A549 treated with Hydrocortisone at 1 μM for 4 hours (cell line): ENCODE measurements around the gene TLN1. TPM values are rescaled to one million over a fixed set of nuclear protein-coding genes. Genes with fewer than 3 reads are reported as not detected.

Source experiments
- total RNA-seq: library from RNA; stranded (reverse); fragments of 200-300 nt; extraction: Qiagen RNA extraction; gene quantifications from 5 replicates; pipeline ENCODE4 v1.2.3, GENCODE V29; 2022

Gene TLN1, protein sequence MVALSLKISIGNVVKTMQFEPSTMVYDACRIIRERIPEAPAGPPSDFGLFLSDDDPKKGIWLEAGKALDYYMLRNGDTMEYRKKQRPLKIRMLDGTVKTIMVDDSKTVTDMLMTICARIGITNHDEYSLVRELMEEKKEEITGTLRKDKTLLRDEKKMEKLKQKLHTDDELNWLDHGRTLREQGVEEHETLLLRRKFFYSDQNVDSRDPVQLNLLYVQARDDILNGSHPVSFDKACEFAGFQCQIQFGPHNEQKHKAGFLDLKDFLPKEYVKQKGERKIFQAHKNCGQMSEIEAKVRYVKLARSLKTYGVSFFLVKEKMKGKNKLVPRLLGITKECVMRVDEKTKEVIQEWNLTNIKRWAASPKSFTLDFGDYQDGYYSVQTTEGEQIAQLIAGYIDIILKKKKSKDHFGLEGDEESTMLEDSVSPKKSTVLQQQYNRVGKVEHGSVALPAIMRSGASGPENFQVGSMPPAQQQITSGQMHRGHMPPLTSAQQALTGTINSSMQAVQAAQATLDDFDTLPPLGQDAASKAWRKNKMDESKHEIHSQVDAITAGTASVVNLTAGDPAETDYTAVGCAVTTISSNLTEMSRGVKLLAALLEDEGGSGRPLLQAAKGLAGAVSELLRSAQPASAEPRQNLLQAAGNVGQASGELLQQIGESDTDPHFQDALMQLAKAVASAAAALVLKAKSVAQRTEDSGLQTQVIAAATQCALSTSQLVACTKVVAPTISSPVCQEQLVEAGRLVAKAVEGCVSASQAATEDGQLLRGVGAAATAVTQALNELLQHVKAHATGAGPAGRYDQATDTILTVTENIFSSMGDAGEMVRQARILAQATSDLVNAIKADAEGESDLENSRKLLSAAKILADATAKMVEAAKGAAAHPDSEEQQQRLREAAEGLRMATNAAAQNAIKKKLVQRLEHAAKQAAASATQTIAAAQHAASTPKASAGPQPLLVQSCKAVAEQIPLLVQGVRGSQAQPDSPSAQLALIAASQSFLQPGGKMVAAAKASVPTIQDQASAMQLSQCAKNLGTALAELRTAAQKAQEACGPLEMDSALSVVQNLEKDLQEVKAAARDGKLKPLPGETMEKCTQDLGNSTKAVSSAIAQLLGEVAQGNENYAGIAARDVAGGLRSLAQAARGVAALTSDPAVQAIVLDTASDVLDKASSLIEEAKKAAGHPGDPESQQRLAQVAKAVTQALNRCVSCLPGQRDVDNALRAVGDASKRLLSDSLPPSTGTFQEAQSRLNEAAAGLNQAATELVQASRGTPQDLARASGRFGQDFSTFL (N-terminal part only)
- 111 to 160 TPM (median 122 TPM) in 5 replicates for total RNA-seq

GRCh38 chr9:35732185-35732799 is at the start of gene TLN1, which contains the start of gene CREB3:
TSS of gene TLN1 (minus strand) at chr9:35732195. CDS start at chr9:35725694, 6,501 bp downstream.
TSS of gene CREB3 (plus strand) at chr9:35732666. CDS start at chr9:35732773, 107 bp downstream.

GRCh38 chr9:35754264-35754663 is 22.3 kb upstream of the TLN1 start, which contains the start of gene MSMP:
TSS of gene MSMP (minus strand) at chr9:35754276. CDS start at chr9:35754129, 147 bp downstream.

DNA sequence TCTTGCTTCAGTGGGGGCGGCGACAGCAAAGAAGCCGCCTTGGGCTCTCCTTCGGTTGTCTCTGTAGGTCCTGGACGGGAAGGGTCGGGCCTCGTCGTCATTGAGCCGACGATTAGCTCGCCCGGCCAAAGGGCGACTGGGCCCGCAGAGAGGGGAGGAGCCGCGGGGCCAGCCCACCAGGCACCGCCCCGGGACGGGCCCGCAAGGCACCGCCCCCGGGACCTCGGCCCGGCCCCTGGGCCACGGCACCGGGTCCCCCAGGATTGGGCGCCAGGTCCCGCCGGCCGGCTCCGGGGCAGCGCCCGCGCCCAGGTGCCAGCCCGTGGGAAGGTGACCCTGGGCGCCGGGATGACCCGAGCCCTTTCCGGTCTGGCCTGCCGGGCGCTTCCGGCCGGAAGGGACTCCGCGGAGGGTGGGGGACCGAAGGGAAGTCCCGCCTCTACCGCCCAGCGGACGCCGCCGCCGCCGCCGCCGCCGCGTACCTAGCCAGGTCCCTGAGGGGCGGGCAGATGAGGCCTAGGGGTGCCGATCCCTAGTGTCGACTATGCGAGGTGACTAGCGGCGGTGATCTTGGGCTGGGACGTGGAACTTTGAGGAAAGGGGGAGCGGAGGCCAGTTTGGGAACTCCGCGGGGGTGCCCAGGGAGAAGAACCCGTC is 17.0 kb upstream of the TLN1 start, which contains the start of the genes GBA2 and RGP1:
GBA2 (minus strand) TSS at position 371 of the 657 bp plus-strand sequence. CDS start 524 bp downstream, outside the sequence.
RGP1 (plus strand) TSS at position 430 of the 657 bp plus-strand sequence. CDS start 469 bp downstream, outside the sequence.

GRCh38 chr9:35689542-35690293 is 42.3 kb downstream of the TLN1 start, which contains the start of gene TPM2:
TSS of gene TPM2 (minus strand) at chr9:35689925. CDS start at chr9:35689817, 108 bp downstream.

DNA sequence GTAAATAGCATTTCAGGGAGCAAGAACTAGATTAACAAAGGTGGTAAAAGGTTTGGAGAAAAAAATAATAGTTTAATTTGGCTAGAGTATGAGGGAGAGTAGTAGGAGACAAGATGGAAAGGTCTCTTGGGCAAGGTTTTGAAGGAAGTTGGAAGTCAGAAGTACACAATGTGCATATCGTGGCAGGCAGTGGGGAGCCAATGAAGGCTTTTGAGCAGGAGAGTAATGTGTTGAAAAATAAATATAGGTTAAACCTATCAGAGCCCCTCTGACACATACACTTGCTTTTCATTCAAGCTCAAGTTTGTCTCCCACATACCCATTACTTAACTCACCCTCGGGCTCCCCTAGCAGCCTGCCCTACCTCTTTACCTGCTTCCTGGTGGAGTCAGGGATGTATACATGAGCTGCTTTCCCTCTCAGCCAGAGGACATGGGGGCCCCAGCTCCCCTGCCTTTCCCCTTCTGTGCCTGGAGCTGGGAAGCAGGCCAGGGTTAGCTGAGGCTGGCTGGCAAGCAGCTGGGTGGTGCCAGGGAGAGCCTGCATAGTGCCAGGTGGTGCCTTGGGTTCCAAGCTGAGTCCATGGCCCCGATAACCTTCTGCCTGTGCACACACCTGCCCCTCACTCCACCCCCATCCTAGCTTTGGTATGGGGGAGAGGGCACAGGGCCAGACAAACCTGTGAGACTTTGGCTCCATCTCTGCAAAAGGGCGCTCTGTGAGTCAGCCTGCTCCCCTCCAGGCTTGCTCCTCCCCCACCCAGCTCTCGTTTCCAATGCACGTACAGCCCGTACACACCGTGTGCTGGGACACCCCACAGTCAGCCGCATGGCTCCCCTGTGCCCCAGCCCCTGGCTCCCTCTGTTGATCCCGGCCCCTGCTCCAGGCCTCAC is 58.6 kb downstream of the TLN1 start, which contains the start of gene CA9:
CA9 (plus strand) TSS at position 797 of the 893 bp plus-strand sequence; CDS start at position 829, 32 bp downstream.

GRCh38 chr9:35664531-35665470 is 67.2 kb downstream of the TLN1 start, which contains the start of gene ARHGEF39:
TSS of gene ARHGEF39 (minus strand) at chr9:35665195. CDS start at chr9:35665169, 26 bp downstream.

DNA sequence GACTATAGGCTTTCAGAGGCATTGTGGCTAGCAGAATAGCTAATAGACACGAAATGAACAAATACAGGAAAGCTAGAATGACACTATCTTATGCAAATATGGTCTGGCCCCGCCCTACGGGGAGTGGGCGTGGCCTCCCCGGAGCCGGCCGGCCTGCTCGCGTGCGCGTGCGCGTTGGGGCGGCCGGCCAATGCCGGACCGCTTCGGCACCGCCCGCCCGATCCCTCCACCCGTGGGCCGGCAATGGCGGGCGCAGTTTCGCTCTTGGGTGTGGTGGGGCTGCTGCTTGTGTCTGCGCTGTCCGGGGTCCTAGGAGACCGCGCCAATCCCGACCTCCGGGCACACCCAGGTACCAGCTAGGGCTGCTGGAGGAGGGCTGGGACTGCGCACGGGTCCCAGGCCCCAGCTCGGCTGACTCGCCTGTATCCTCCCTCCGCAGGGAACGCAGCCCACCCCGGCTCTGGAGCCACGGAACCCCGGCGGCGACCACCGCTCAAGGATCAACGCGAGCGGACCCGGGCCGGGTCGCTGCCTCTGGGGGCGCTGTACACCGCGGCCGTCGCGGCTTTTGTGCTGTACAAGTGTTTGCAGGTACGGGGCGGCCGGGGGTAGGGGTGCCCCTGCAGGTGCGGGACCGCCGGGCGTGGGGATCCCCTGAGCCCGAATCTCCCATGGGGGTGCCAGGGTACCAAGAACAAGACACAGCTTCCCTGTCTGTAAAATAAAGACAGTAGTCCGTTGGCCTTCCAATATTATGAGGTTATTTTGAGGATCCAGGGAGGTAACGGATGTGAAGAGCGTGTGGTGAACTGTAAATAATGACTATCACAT is 73.6 kb downstream of the TLN1 start, which contains the start of gene CCDC107:
CCDC107 (plus strand) TSS at position 156 of the 831 bp plus-strand sequence; CDS start at position 244, 88 bp downstream.

DNA sequence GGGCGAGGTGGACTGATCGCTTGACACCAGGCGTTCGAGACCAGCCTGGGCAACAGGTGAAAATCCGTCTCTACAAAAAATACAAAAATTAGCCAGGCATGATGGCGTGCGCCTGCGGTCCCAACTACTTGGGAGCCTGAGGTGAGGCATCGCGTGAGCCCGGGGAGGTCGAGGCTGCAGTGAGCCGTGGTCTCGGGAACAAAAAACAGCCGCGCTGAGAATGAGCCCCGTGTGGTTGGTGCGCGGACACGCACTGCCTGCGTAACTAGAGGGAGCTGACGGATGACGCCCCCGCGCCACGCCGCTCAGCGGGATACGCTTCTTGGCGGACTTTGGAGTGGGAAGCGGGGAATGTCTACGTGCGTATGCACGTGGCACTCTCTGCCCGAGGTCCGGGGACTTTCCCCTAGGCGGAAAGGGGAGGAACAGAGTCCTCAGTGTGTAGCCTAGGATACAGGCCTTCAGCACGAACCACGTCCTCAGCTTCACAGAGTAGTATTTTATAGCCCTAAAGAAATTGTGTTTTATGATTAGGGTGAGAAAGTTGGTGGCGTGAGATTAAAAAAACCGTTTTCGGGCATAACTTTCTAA is 74.4 kb downstream of the TLN1 start, which contains the start of gene RMRP:
RMRP (minus strand) TSS at position 474 of the 591 bp plus-strand sequence.

DNA sequence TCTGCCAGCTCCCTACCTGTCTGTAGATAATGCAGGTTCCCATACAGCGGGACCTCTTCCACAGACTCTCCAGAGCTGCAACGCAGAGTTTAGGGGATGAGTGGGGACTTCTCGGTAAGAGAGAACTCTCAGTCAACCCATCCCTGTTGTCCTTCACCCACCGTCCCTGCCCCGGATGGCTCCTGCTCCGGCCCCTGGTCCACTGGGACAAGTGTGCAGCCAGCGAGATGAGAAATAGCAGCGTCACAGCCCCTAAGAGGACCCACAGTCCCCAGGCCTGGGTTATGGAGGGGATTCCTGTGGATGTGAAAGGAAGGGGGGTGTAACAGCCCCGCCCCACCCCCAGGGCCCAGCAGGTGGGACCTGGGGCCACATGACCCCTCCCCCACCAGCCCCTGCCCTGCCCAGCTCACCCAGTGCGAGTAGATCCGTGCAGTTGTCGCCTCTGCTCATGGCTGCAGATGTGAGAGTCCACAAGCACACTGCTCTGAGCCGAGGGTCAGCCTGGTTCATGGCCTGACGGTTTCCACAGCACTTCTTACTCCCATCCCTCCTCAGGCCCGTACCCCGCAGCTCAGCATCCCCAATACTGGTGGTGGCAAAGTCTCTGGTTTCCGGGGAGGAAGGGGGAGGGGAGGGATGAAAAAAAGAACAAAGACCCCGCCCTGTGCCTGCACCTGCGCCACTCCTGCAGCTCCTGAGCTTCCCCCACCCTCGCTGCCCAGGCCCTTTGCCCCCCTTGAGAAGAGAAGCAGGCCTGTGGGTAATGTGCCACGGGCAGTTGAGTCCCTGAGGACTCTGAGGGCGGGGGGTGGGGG is 81.4 kb downstream of the TLN1 start, which contains the start of gene SIT1:
SIT1 (minus strand) TSS at position 591 of the 818 bp plus-strand sequence; CDS start at position 513, 78 bp downstream.

Other genes with a start within 250 kb of the TLN1 start
- 29.7 to 32.8 TPM (median 31.1 TPM) in 5 replicates for gene RUSC2, start 242.1 kb downstream of the TLN1 start, total RNA-seq
- gene TESK1, start 126.9 kb downstream of the TLN1 start, total RNA-seq, result 25.3 to 29.8 TPM (median 28.8 TPM) in 5 replicates
- 0.11 to 0.20 TPM (median 0.15 TPM) in 4 of 5 replicates, not detected in the other for gene CD72, start 113.8 kb downstream of the TLN1 start, total RNA-seq
- not detected in 5 replicates for gene SIT1, start 81.3 kb downstream of the TLN1 start, total RNA-seq
- 8.7 to 24.4 TPM (median 17.9 TPM) in 4 of 5 replicates, not detected in the other for gene RMRP, start 74.2 kb downstream of the TLN1 start, total RNA-seq
- 23.0 to 32.2 TPM (median 31.3 TPM) in 5 replicates for gene CCDC107, start 73.9 kb downstream of the TLN1 start, total RNA-seq
- 13.6 to 18.2 TPM (median 17.4 TPM) in 5 replicates for gene ARHGEF39, start 67.0 kb downstream of the TLN1 start, total RNA-seq
- gene CA9, start 58.3 kb downstream of the TLN1 start, total RNA-seq, result 4.3 to 7.6 TPM (median 7.1 TPM) in 5 replicates
- gene TPM2, start 42.3 kb downstream of the TLN1 start, total RNA-seq, result 626 to 688 TPM (median 676 TPM) in 5 replicates
- gene CREB3, start 471 bp upstream of the TLN1 start, total RNA-seq, result 55.6 to 64.0 TPM (median 57.5 TPM) in 5 replicates
- 31.2 to 37.5 TPM (median 35.7 TPM) in 5 replicates for gene GBA2, start 17.0 kb upstream of the TLN1 start, total RNA-seq
- gene RGP1, start 17.1 kb upstream of the TLN1 start, total RNA-seq, result 12.6 to 19.2 TPM (median 16.0 TPM) in 5 replicates
- gene MSMP, start 22.1 kb upstream of the TLN1 start, total RNA-seq, result 0.40 to 0.58 TPM in 2 of 5 replicates, not detected in the others
- gene NPR2, start 59.4 kb upstream of the TLN1 start, total RNA-seq, result 3.8 to 6.9 TPM (median 5.4 TPM) in 5 replicates
- gene SPAG8, start 80.1 kb upstream of the TLN1 start, total RNA-seq, result 0.27 to 0.49 TPM (median 0.35 TPM) in 5 replicates
- gene HINT2, start 82.8 kb upstream of the TLN1 start, total RNA-seq, result 55.0 to 109 TPM (median 99.7 TPM) in 5 replicates
- not detected in 5 replicates for gene FAM221B, start 96.5 kb upstream of the TLN1 start, total RNA-seq
- 2.6 to 4.0 TPM (median 3.3 TPM) in 5 replicates for gene TMEM8B, start 97.0 kb upstream of the TLN1 start, total RNA-seq
- not detected in 5 replicates for gene OR13J1, start 138.2 kb upstream of the TLN1 start, total RNA-seq
- gene HRCT1, start 174.0 kb upstream of the TLN1 start, total RNA-seq, result 0.20 to 0.47 TPM (median 0.30 TPM) in 5 replicates
- gene SPAAR, start 177.3 kb upstream of the TLN1 start, total RNA-seq, result 0.05 to 0.15 TPM (median 0.07 TPM) in 3 of 5 replicates, not detected in the others
- not detected in 5 replicates for gene OR2S2, start 226.0 kb upstream of the TLN1 start, total RNA-seq